GM23248 (cell line): ENCODE measurements around the gene SSX7.
"Not testable (repeated sequence)": the region's sequence is repeated elsewhere in the genome, so short reads cannot be mapped to it uniquely, and the experiment has no call there.

ENCODE experiments used
- EZH2 ChIP-seq: fragments of 200-600 bp; sonication (generic); IDR thresholded peaks from 2 replicates; pipeline ENCODE4 v1.6.1; 2018; ENCODE audit warnings: antibody characterized with exemption, mild to moderate bottlenecking; ENCODE audit not compliant: insufficient read depth, poor library complexity, severe bottlenecking
- EZH2phosphoT487 ChIP-seq: fragments of 200-600 bp; sonication (generic); IDR thresholded peaks from 2 replicates; pipeline ENCODE4 v1.6.1; 2018; ENCODE audit warnings: antibody characterized with exemption, moderate library complexity, mild to moderate bottlenecking, low read depth; ENCODE audit not compliant: insufficient read depth

DNA sequence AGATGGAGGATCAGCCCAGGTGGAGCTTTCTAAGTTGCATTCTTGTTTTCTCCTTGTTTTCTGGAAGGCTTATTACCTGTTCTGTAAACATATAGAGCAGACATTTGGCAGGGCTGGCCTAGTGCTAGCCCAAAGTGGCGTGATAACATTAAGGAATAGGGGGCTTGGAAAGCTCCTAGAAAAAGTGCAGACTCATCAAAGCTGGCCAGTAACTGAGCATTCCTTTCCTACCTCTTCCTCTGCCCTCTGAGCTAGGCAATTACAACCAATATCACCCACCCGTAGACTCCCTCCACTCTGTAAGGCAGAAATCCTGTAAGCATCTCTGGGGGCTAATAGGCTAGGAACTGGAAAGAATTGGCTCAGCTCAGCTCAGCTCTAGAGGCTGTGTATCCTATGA lies 7.5 kb upstream of the SSX7 start:
- not testable (repeated sequence) for TF ChIP-seq EZH2phosphoT487, EZH2
